B cell (primary cell): ENCODE data around the gene TSC1. TPM values are rescaled to one million over a fixed set of nuclear protein-coding genes. Genes with fewer than 3 reads are reported as not detected.

ENCODE experiments used
- ATAC-seq: fragments of 200-7000 bp; cut with Tn5 transposase; one replicate; pipeline ENCODE4 v1.10.0; 2021; ENCODE audit warnings: low read depth, mild to moderate bottlenecking, moderate number of reproducible peaks, moderate library complexity
- CTCF ChIA-PET: fragments of 350-600 bp; sonication (Branson Sonifier 250); formaldehyde crosslinking; loops from one replicate; lab custom pipeline; 2021; ENCODE audit warnings: antibody characterized with exemption, inconsistent platforms; lab: Charles Lee
- POLR2A ChIA-PET: fragments of 350-600 bp; sonication (Branson Sonifier 250); formaldehyde crosslinking; loops from one replicate; lab custom pipeline; 2021; ENCODE audit warnings: antibody characterized with exemption; lab: Charles Lee
- DNase-seq: peaks from one replicate; pipeline ENCODE4 v3.0.0; 2013
- H2AFZ ChIP-seq: 2 replicates; pipeline ENCODE4 v1.6.1; 2012; ENCODE audit warnings: mild to moderate bottlenecking, low read depth, low read length; ENCODE audit not compliant: insufficient read depth, poor library complexity, severe bottlenecking
- H3K27ac ChIP-seq, 2 donors: 1 replicate in 1 of 2; 2 replicates in 1 of 2; pipeline ENCODE4 v1.5.1; 2012 to 2013; ENCODE audit warnings: low read length in 2 of 2, mild to moderate bottlenecking in 2 of 2, moderate library complexity in 1 of 2
- H3K27me3 ChIP-seq, 4 experiments: fragments of 200-600 bp in 1 of 4; sonication (generic) in 1 of 4; replicated peaks in 1 of 4; 1 replicate in 2 of 4; 2 replicates in 2 of 4; pipeline versions ENCODE4 v1.6.1 to v1.7.0; 2013 to 2016; ENCODE audit warnings: low read length in 3 of 4, mild to moderate bottlenecking in 2 of 4, mixed read lengths in 1 of 4, moderate library complexity in 1 of 4; ENCODE audit not compliant: insufficient read depth in 4 of 4, control insufficient read depth in 3 of 4; ENCODE audit errors: control extremely low read depth in 1 of 4
- H3K36me3 ChIP-seq, 2 experiments: replicated peaks in 1 of 2; 1 replicate in 1 of 2; 2 replicates in 1 of 2; pipeline versions ENCODE4 v1.6.1 to v1.7.1; 2013; ENCODE audit warnings: low read length in 1 of 2; ENCODE audit not compliant: insufficient read depth in 2 of 2, control insufficient read depth in 1 of 2; ENCODE audit errors: control extremely low read depth in 1 of 2, extremely low read depth in 1 of 2
- H3K4me1 ChIP-seq, 2 donors: fragments of 200-600 bp in 1 of 2; sonication (generic) in 1 of 2; 1 replicate in 1 of 2; 2 replicates in 1 of 2; pipeline versions ENCODE4 v1.5.1 to v1.6.1; 2013 to 2017; ENCODE audit warnings: low read length in 2 of 2; ENCODE audit not compliant: control insufficient read depth in 2 of 2, insufficient read depth in 2 of 2
- H3K4me2 ChIP-seq: replicated peaks from 2 replicates; pipeline ENCODE3; 2012; ENCODE audit warnings: mild to moderate bottlenecking, low read depth, low read length; ENCODE audit not compliant: poor library complexity, severe bottlenecking
- H3K4me3 ChIP-seq, 5 experiments: fragments of 200-600 bp in 1 of 5; sonication (generic) in 1 of 5; 1 replicate in 3 of 5; 2 replicates in 2 of 5; pipeline versions ENCODE4 v1.5.1 to v1.7.0; 2011 to 2016; ENCODE audit warnings: low read length in 4 of 5, mild to moderate bottlenecking in 4 of 5, low read depth in 2 of 5, control low read depth in 1 of 5, moderate library complexity in 1 of 5; ENCODE audit not compliant: insufficient read depth in 1 of 5; ENCODE audit errors: control extremely low read depth in 1 of 5, extremely low read depth in 1 of 5
- H3K79me2 ChIP-seq: fragments of 200-600 bp; sonication (generic); one replicate; pipeline ENCODE4 v1.6.0; 2016; ENCODE audit warnings: low read length; ENCODE audit not compliant: control insufficient read depth, insufficient read depth
- H3K9ac ChIP-seq: fragments of 200-600 bp; sonication (generic); 2 replicates; pipeline ENCODE4 v1.6.1; 2017; ENCODE audit warnings: mild to moderate bottlenecking, low read length, moderate library complexity
- H3K9me3 ChIP-seq, 3 donors: one replicate each; pipeline versions ENCODE4 v1.6.1 to v1.7.1; 2013; ENCODE audit warnings: low read length in 2 of 3; ENCODE audit not compliant: control insufficient read depth in 2 of 3, insufficient read depth in 1 of 3; ENCODE audit errors: control extremely low read depth in 1 of 3
- H4K20me1 ChIP-seq: 2 replicates; pipeline ENCODE4 v1.6.0; 2012; ENCODE audit warnings: mild to moderate bottlenecking, low read length; ENCODE audit not compliant: insufficient read depth, control insufficient read depth, poor library complexity, severe bottlenecking
- H3K27ac Mint-ChIP-seq: one replicate; pipeline ENCODE4 v1.8.0; 2021; ENCODE audit warnings: mixed read lengths
- H3K27me3 Mint-ChIP-seq: one replicate; pipeline ENCODE4 v1.8.0; 2021; ENCODE audit warnings: mixed read lengths
- H3K4me1 Mint-ChIP-seq: one replicate; pipeline ENCODE4 v1.8.0; 2021; ENCODE audit warnings: mixed read lengths
- H3K4me3 Mint-ChIP-seq: one replicate; pipeline ENCODE4 v1.8.0; 2021; ENCODE audit warnings: mixed read lengths
- H3K9me3 Mint-ChIP-seq: one replicate; pipeline ENCODE4 v1.8.0; 2022; ENCODE audit warnings: mixed read lengths; ENCODE audit not compliant: insufficient read depth
- CTCF ChIP-seq: fragments of 200-600 bp; IDR thresholded peaks from one replicate; pipeline ENCODE4 v1.8.0; 2022; ENCODE audit warnings: antibody characterized with exemption, mild to moderate bottlenecking
- EZH2 ChIP-seq: IDR thresholded peaks from 2 replicates; pipeline ENCODE4 v1.6.1; 2012; ENCODE audit warnings: borderline replicate concordance, low read depth, mild to moderate bottlenecking, moderate library complexity, low read length; ENCODE audit not compliant: insufficient read depth, poor library complexity, severe bottlenecking
- WGBS: methylation state at CpG from one replicate; pipeline ENCODE4 v1.1.5; 2013; ENCODE audit warnings: missing lambda C conversion rate; ENCODE audit not compliant: insufficient coverage; 5-methylcytosine and 5-hydroxymethylcytosine counted together
- intact Hi-C: fragments of 100-400 bp; cut with micrococcal nuclease; formaldehyde crosslinking; loops from one replicate; pipeline ENCODE4 v1.10.0; 2022
- polyA plus RNA-seq: library from polyadenylated mRNA; depleted of rRNA; stranded (reverse); fragments of >200 nt; gene quantifications from 2 replicates; pipeline ENCODE4 v1.2.3, GENCODE V29; 2012
- total RNA-seq, 2 donors: library from RNA; stranded (reverse); fragments of 120-200 nt in 1 of 2; gene quantifications; 1 replicate in 1 of 2; 2 replicates in 1 of 2; pipeline versions ENCODE4 v1.2.3 to v1.2.4, GENCODE V29; 2013 to 2022

The TSC1 gene
- total and polyA plus RNA-seq, 2 donors (not counting 1 experiment from before 2014, with no cell fraction given): 34.4 to 102 TPM

- intact Hi-C loops: no loop called here
- H3K27me3 Mint-ChIP-seq: no peaks in the 10 kb centered on the region
- TF ChIP-seq CTCF (no peak), EZH2 (no peak)
- H4K20me1 ChIP-seq: no peaks in the 10 kb centered on the region
- no peak overlapping the region for H3K27ac Mint-ChIP-seq
- ATAC-seq: no peak
- H3K4me3 Mint-ChIP-seq: no peak overlapping the region
- peaks cover 12% of the 10 kb centered on the region for H3K4me1 Mint-ChIP-seq
- H3K27ac ChIP-seq: no peak overlapping the region
- no peak overlapping the region for H2AFZ ChIP-seq
- no peaks in the 10 kb centered on the region for H3K9me3 Mint-ChIP-seq
- no peak overlapping the region for H3K9ac ChIP-seq
- H3K79me2 ChIP-seq: no peaks in the 10 kb centered on the region
- H3K36me3 ChIP-seq: no peaks in the 10 kb centered on the region
- no peak overlapping the region for H3K4me2 ChIP-seq
- H3K4me1 ChIP-seq: peaks cover 13 to 19% of the 10 kb centered on the region in 2 donors
- ChIA-PET POLR2A (interaction anchor here (0.6 kb wide), 1 partner anchor 484 kb away, joined by 3 read pairs; no protein-coding TSS in a partner anchor), CTCF (no interaction called here)
- no peaks in the 10 kb centered on the region for H3K27me3 ChIP-seq
- no peaks in the 10 kb centered on the region for H3K9me3 ChIP-seq
- 91% methylated on average over 3 of the region's 7 CpGs for WGBS
- no peak for DNase-seq
- no peak overlapping the region for H3K4me3 ChIP-seq
Measured at GRCh38 chr9:132858751-132859150, 85.7 kb downstream of the TSC1 start.

GRCh38 chr9:132857616-132858342, 86.6 kb downstream of the TSC1 start:
- ChIA-PET CTCF (no interaction called here), POLR2A (interaction anchor here (0.5 kb wide), 1 partner anchor 182 kb away, joined by 9 read pairs; no protein-coding TSS in a partner anchor)
- H2AFZ ChIP-seq: no peak overlapping the region
- WGBS: 79% methylated on average over 23 of the region's 24 CpGs
- H3K36me3 ChIP-seq: no peaks in the 10 kb centered on the region
- intact Hi-C loops: no loop called here
- H3K27me3 ChIP-seq: no peaks in the 10 kb centered on the region
- H4K20me1 ChIP-seq: no peaks in the 10 kb centered on the region
- no peaks in the 10 kb centered on the region for H3K9me3 Mint-ChIP-seq
- no peaks in the 10 kb centered on the region for H3K27me3 Mint-ChIP-seq
- ATAC-seq: no peak
- DNase-seq: no peak
- H3K4me3 Mint-ChIP-seq: no peak overlapping the region
- H3K79me2 ChIP-seq: no peaks in the 10 kb centered on the region
- H3K4me2 ChIP-seq: no peak overlapping the region
- no peak overlapping the region for H3K27ac Mint-ChIP-seq
- H3K27ac ChIP-seq: no peak overlapping the region
- TF ChIP-seq CTCF: no peak
- H3K9ac ChIP-seq: no peak overlapping the region
- no peaks in the 10 kb centered on the region for H3K9me3 ChIP-seq
- H3K4me3 ChIP-seq: no peak overlapping the region
- peaks cover 13 to 19% of the 10 kb centered on the region in 2 donors for H3K4me1 ChIP-seq
- H3K4me1 Mint-ChIP-seq: peaks cover 13% of the 10 kb centered on the region
